HG03565 (cell line): ENCODE measurements around the gene RXFP2.

Source experiments
- ATAC-seq: cut with Tn5 transposase; IDR thresholded peaks from one replicate; pipeline ENCODE4 v1.9.1; 2021; ENCODE audit warnings: mild to moderate bottlenecking, moderate library complexity; ENCODE audit not compliant: unreplicated experiment

Gene RXFP2

GRCh38 chr13:31815361-31816144 is 76.2 kb downstream of the RXFP2 start:
- no peak for ATAC-seq

- no peak for ATAC-seq
Observed at GRCh38 chr13:31818236-31818635, 78.9 kb downstream of the RXFP2 start.

GRCh38 chr13:31824705-31825517 is 85.6 kb downstream of the RXFP2 start:
- ATAC-seq, result no peak

GRCh38 chr13:31826521-31826920 is 87.2 kb downstream of the RXFP2 start:
- no peak for ATAC-seq

- ATAC-seq, result no peak
Observed at GRCh38 chr13:31827707-31828106, 88.4 kb downstream of the RXFP2 start.

- no peak for ATAC-seq
Observed at GRCh38 chr13:31835932-31836331, 96.6 kb downstream of the RXFP2 start.

GRCh38 chr13:31843044-31843443 is 103.7 kb downstream of the RXFP2 start:
- ATAC-seq, result no peak

- peak; percentile 98 for ATAC-seq
Observed at GRCh38 chr13:31846182-31846938, 107.0 kb downstream of the RXFP2 start.

GRCh38 chr13:31846961-31847752 is 107.8 kb downstream of the RXFP2 start:
- no peak for ATAC-seq

GRCh38 chr13:31848621-31849020 is 109.3 kb downstream of the RXFP2 start:
- no peak for ATAC-seq

GRCh38 chr13:31849206-31849605 is 109.9 kb downstream of the RXFP2 start:
- ATAC-seq, result no peak

- ATAC-seq, result no peak
Observed at GRCh38 chr13:31850041-31850555, 110.8 kb downstream of the RXFP2 start.

- no peak for ATAC-seq
Observed at GRCh38 chr13:31851216-31851615, 111.9 kb downstream of the RXFP2 start.
